Transverse colon (tissue), 4 donors: ENCODE measurements around the gene MMP24OS.

ENCODE experiments used
- CTCF ChIP-seq, 5 experiments: fragments of 200-600 bp in 3 of 5; fragments of 450-650 bp in 2 of 5; sonication (generic) in 3 of 5; IDR thresholded peaks; 1 replicate in 2 of 5; 2 replicates in 3 of 5; pipeline ENCODE4 v1.5.1; 2016 to 2017; ENCODE audit warnings: antibody characterized with exemption in 5 of 5, inconsistent platforms in 3 of 5, mild to moderate bottlenecking in 2 of 5, moderate library complexity in 1 of 5
- EP300 ChIP-seq: sonication (generic); formaldehyde crosslinking; IDR thresholded peaks from one replicate; pipeline ENCODE4 v1.6.1; 2017; ENCODE audit warnings: antibody characterized with exemption, low read depth
- POLR2A ChIP-seq: fragments of 450-650 bp; IDR thresholded peaks from one replicate; pipeline ENCODE4 v1.6.1; 2016; ENCODE audit warnings: antibody characterized with exemption, mild to moderate bottlenecking, moderate library complexity
- POLR2AphosphoS5 ChIP-seq, 3 donors: sonication (generic); formaldehyde crosslinking; IDR thresholded peaks; one replicate each; pipeline ENCODE4 v1.6.1; 2016; ENCODE audit warnings: antibody characterized with exemption in 3 of 3

DNA sequence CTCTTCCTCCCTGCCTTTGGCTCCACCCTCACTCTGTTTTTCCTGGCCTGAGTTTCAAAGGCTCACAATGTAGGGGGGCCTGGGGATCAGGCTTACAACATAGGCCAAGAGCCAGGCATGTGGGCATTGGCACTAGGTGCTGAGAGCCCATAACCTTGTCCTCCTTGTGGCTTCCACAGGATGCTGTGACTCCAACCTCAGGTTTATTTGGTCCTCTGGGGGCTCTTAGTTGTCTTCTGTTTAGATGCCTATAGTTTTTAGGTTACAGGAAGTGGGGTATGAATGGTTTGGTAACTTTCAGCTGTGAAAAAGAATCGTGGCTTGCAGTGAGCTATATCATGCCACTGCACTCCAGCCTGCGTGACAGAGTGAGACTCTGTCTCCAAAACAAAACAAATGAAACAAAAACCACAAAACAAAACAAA lies 25.9 kb downstream of the MMP24OS start:
- TF ChIP-seq CTCF (IDR thresholded peaks at IDR 0.05) (no peak), POLR2A (no peak), POLR2AphosphoS5 (IDR thresholded peaks at IDR 0.05) (no peak), EP300 (no peak)
